ENCODE measurements around the gene MYO15A. TPM values are rescaled to one million over a fixed set of nuclear protein-coding genes. Genes with fewer than 3 reads are reported as not detected.

The MYO15A gene
- total and polyA plus RNA-seq, 2 of the 4 experiments (the other 2 are of a cell fraction), result 0.18 to 1.1 TPM

DNA sequence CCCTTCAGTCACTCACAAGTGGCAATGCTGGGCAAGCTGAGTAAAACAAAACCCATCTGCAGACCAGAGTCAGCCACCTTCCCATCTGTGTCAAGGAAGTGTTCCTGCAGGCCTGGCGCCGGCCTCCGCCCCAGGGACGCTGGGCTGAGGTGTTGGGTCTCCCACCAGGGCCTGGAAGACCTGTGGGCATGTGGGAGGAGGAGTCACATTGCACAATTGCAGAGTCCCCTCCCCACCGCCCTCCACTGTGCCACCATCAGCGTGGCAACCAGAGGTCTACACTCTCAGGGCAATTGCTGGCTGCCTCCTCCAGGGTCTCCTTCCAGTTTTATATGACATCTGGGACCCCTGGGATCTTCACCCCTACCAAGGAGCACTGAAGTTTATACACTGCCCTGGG is 3.0 kb upstream of the MYO15A start:
- CTCF ChIA-PET, result no interaction called here
- intact Hi-C loops (cut with micrococcal nuclease) (no loop called here), in situ Hi-C loops (cut with MboI; ENCODE audit: low sequenced_read_pairs) (no loop called here), dilution Hi-C loops (cut with HindIII; ENCODE audit: low sequenced_read_pairs, unreplicated experiment) (no loop called here)
- Histone ChIP-seq H2BK20ac (ENCODE audit: low read depth, low read length) (no peak overlapping the region), H3K27me3 (ENCODE audit: control insufficient read depth, insufficient read depth, low read length) (no peaks in the 10 kb centered on the region), H4K8ac (ENCODE audit: low read depth in 2 of 2, low read length in 2 of 2) (no peak overlapping the region), H3K4ac (ENCODE audit: low read depth, low read length) (no peak overlapping the region), H3K56ac (ENCODE audit: extremely low read depth, insufficient read depth, low read length) (no peak overlapping the region), H2BK120ac (ENCODE audit: low read depth, low read length) (no peak overlapping the region), H2AFZ (replicated peaks; ENCODE audit: low read length, poor library complexity) (no peak overlapping the region), H3K9me3 (ENCODE audit: control insufficient read depth, insufficient read depth, low read length) (no peaks in the 10 kb centered on the region), H3K18ac (ENCODE audit: low read depth, low read length) (no peak overlapping the region), H3K36me3 (ENCODE audit: control insufficient read depth, insufficient read depth, low read length) (peaks cover 48% of the 10 kb centered on the region), H3K79me1 (ENCODE audit: low read depth in 1 of 2, low read length in 2 of 2) (no peaks in the 10 kb centered on the region), H2BK15ac (ENCODE audit: low read depth, low read length) (no peak overlapping the region), H3K4me3 (ENCODE audit: insufficient read depth, low read depth, low read length) (no peak overlapping the region), H3K14ac (replicated peaks; ENCODE audit: low read depth, low read length) (no peak overlapping the region), H2AK9ac (replicated peaks; ENCODE audit: low read depth, low read length, poor library complexity) (no peak overlapping the region), H4K20me1 (ENCODE audit: insufficient read depth, low read length) (no peaks in the 10 kb centered on the region), H3K23ac (ENCODE audit: low read depth, low read length) (no peak overlapping the region), H2BK5ac (ENCODE audit: low read depth, low read length, poor library complexity, severe bottlenecking) (no peak overlapping the region), H2AK5ac (ENCODE audit: low read depth, low read length) (no peak overlapping the region), H3K9ac (ENCODE audit: low read depth, low read length) (no peak overlapping the region), H3K4me1 (ENCODE audit: control insufficient read depth, insufficient read depth, low read length) (no peaks in the 10 kb centered on the region), H3K27ac (ENCODE audit: insufficient read depth, low read length) (no peak overlapping the region), H4K5ac (ENCODE audit: low read depth, low read length) (no peak overlapping the region), H4K91ac (ENCODE audit: insufficient read depth, low read depth, low read length) (no peak overlapping the region), H3K4me2 (ENCODE audit: low read depth, low read length) (no peak overlapping the region), H3K9me1 (ENCODE audit: insufficient read depth, low read length) (peaks cover 5% of the 10 kb centered on the region; the same call in 1 of the 2 replicates)
- no CpG with 5 or more reads among the region's 6 CpGs for WGBS, 2 experiments (ENCODE audit: extremely low coverage in 2 of 2, insufficient read length in 1 of 2)
- BruUV-seq (replicated peaks), result no TSS peak
- DNase-seq (no peak), ATAC-seq (ENCODE audit: low read depth) (no peak)
- POLR2A ChIA-PET (ENCODE audit: unreplicated experiment), result no interaction called here
- TF ChIP-seq RAD21 (IDR thresholded peaks at IDR 0.05; ENCODE audit: low read length), result no peak
- no peak for TF ChIP-seq CEBPB (IDR thresholded peaks at IDR 0.05; ENCODE audit: low read depth, low read length)
- TF ChIP-seq, protein P1, sequence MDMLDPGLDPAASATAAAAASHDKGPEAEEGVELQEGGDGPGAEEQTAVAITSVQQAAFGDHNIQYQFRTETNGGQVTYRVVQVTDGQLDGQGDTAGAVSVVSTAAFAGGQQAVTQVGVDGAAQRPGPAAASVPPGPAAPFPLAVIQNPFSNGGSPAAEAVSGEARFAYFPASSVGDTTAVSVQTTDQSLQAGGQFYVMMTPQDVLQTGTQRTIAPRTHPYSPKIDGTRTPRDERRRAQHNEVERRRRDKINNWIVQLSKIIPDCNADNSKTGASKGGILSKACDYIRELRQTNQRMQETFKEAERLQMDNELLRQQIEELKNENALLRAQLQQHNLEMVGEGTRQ (IDR thresholded peaks at IDR 0.05; ENCODE audit: low read depth, low read length), result no peak
- TF ChIP-seq, protein P2, sequence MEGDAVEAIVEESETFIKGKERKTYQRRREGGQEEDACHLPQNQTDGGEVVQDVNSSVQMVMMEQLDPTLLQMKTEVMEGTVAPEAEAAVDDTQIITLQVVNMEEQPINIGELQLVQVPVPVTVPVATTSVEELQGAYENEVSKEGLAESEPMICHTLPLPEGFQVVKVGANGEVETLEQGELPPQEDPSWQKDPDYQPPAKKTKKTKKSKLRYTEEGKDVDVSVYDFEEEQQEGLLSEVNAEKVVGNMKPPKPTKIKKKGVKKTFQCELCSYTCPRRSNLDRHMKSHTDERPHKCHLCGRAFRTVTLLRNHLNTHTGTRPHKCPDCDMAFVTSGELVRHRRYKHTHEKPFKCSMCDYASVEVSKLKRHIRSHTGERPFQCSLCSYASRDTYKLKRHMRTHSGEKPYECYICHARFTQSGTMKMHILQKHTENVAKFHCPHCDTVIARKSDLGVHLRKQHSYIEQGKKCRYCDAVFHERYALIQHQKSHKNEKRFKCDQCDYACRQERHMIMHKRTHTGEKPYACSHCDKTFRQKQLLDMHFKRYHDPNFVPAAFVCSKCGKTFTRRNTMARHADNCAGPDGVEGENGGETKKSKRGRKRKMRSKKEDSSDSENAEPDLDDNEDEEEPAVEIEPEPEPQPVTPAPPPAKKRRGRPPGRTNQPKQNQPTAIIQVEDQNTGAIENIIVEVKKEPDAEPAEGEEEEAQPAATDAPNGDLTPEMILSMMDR (conservative IDR thresholded peaks at IDR 0.05; ENCODE audit: low read depth, low read length), result no peak
- TF ChIP-seq CHD1 (IDR thresholded peaks at IDR 0.05; ENCODE audit: low read depth, low read length), result no peak
- TF ChIP-seq NFE2L2 (IDR thresholded peaks at IDR 0.05; ENCODE audit: low read depth, low read length), result no peak
- TF ChIP-seq POLR2A (IDR thresholded peaks at IDR 0.05; ENCODE audit: low read depth, low read length), result no peak
- TF ChIP-seq RCOR1 (IDR thresholded peaks at IDR 0.05; ENCODE audit: insufficient replicate concordance, low read length), result no peak
- TF ChIP-seq MAZ (IDR thresholded peaks at IDR 0.05; ENCODE audit: borderline replicate concordance, low read depth, low read length), result no peak
- TF ChIP-seq SMC3 (IDR thresholded peaks at IDR 0.05; ENCODE audit: low read depth, low read length), result no peak
- TF ChIP-seq, protein P3, sequence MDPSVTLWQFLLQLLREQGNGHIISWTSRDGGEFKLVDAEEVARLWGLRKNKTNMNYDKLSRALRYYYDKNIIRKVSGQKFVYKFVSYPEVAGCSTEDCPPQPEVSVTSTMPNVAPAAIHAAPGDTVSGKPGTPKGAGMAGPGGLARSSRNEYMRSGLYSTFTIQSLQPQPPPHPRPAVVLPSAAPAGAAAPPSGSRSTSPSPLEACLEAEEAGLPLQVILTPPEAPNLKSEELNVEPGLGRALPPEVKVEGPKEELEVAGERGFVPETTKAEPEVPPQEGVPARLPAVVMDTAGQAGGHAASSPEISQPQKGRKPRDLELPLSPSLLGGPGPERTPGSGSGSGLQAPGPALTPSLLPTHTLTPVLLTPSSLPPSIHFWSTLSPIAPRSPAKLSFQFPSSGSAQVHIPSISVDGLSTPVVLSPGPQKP (IDR thresholded peaks at IDR 0.05; ENCODE audit: borderline replicate concordance, low read depth, low read length), result no peak
- TF ChIP-seq FOS (IDR thresholded peaks at IDR 0.05; ENCODE audit: low read depth, low read length), result no peak
- TF ChIP-seq RFX5 (IDR thresholded peaks at IDR 0.05; ENCODE audit: low read depth, low read length), result no peak
- TF ChIP-seq BHLHE40 (IDR thresholded peaks at IDR 0.05; ENCODE audit: low read depth, low read length), result no peak
